Upper lobe of left lung (tissue), 4 donors: Measurements from ENCODE around the gene SF3A1.

Experiments
- EP300 ChIP-seq, 4 donors: sonication (generic); formaldehyde crosslinking; IDR thresholded peaks; one replicate each; pipeline ENCODE4 v1.5.1; 2017; ENCODE audit warnings: antibody characterized with exemption in 4 of 4, control low read depth in 2 of 4
- POLR2A ChIP-seq, 4 donors: fragments of 450-650 bp; IDR thresholded peaks; one replicate each; pipeline ENCODE4 v1.5.1; 2016 to 2017; ENCODE audit warnings: antibody characterized with exemption in 4 of 4, mild to moderate bottlenecking in 2 of 4

- no peak for TF ChIP-seq POLR2A (IDR thresholded peaks at IDR 0.05)
- no peak for TF ChIP-seq EP300 (IDR thresholded peaks at IDR 0.05)
Observed at GRCh38 chr22:30302810-30303138, 53.9 kb downstream of the SF3A1 start.
